ENCODE measurements around the gene AKR1C3.
"Not testable (repeated sequence)": the region's sequence is repeated elsewhere in the genome, so short reads cannot be mapped to it uniquely, and the experiment has no call there.

Gene AKR1C3

DNA sequence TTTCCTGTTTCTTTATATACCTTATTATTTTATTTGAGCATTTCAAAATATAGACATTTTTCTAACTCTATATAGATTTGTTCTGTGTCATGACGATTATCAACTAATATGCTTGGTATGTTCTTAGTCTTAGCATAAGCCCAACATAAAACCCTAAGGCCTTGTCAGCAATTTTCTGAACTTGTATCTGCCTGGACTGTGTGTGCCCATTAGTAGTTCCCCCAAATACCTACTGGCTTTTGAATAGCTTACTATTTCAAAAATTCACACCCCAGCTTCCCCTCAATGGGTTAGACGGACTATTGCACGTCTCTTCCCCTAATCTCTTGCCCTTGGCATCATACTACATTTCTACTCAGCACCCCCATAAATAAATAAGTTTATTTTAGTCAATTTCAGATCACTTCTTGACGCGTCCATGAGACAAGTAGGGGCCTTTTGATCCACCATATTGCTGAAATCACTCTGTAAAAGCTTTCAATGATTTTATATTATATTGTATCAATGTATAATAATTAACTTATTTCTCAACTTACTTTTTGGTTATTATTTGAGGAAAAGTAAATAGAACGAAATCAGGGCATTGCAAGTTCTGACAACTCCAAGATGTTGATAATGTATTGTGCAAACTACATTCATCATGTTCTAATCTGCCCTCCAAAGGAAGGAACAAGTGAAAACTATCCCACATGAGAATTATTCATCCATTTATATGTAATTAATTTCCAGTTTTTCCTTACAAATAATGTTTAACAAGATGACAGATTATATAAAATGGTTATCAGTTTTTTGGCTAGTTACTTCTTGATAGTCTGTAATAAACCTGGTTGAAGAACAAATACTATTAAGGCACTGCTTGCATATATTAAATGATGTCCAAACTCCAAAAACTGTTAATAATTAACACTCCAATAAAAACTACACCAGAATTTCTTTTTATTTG is 1.1 kb upstream of the AKR1C3 start:
- DNase-seq (ENCODE audit: low spot score in 2 of 2) (no peak), ATAC-seq (replicated peaks; ENCODE audit: extremely low read depth, poor library complexity, severe bottlenecking) (no peak)
- H3K36me3 Mint-ChIP-seq (ENCODE audit: insufficient read depth): no peaks in the 10 kb centered on the region
- peaks cover 23% of the 10 kb centered on the region for H3K27me3 Mint-ChIP-seq
- H3K4me3 Mint-ChIP-seq: no peak overlapping the region
- peaks cover 7% of the 10 kb centered on the region for H3K9me3 Mint-ChIP-seq
- H3K27ac Mint-ChIP-seq (ENCODE audit: low read depth): no peak overlapping the region
- no peaks in the 10 kb centered on the region for H3K4me1 Mint-ChIP-seq

DNA sequence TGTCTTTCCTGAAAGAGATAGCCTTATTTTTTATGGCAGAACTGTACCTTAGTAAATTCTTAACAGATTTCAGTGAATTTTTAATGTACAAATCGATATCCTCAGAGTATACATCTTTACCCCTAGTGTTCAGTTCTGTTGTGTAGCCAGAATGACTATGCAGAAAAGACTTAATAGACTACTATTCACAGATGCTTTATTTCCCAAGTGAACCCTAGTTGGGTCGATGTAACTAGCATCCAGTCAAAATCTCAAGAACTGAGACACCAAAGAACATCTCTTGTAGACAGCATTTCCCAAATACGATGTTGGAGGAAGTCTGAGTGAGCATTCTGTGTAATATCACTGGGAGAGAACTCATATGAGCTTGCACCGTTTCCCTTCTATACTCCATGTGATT is 1.5 kb downstream of the AKR1C3 start:
- Mint-ChIP-seq H3K27ac (ENCODE audit: low read depth) (no peak overlapping the region), H3K27me3 (peaks cover 13% of the 10 kb centered on the region), H3K9me3 (peaks cover 4% of the 10 kb centered on the region), H3K4me1 (no peaks in the 10 kb centered on the region), H3K4me3 (no peak overlapping the region), H3K36me3 (ENCODE audit: insufficient read depth) (no peaks in the 10 kb centered on the region)
- no peak for DNase-seq (ENCODE audit: low spot score in 2 of 2)
- no peak for ATAC-seq (replicated peaks; ENCODE audit: extremely low read depth, poor library complexity, severe bottlenecking)

GRCh38 chr10:5096108-5096507 is 1.9 kb downstream of the AKR1C3 start:
- no peaks in the 10 kb centered on the region for H3K9me3 Mint-ChIP-seq
- DNase-seq (ENCODE audit: low spot score in 2 of 2) (no peak), ATAC-seq (replicated peaks; ENCODE audit: extremely low read depth, poor library complexity, severe bottlenecking) (no peak)
- no peaks in the 10 kb centered on the region for H3K36me3 Mint-ChIP-seq (ENCODE audit: insufficient read depth)
- H3K4me1 Mint-ChIP-seq: no peaks in the 10 kb centered on the region
- H3K27me3 Mint-ChIP-seq: peaks cover 13% of the 10 kb centered on the region
- no peak overlapping the region for H3K4me3 Mint-ChIP-seq
- H3K27ac Mint-ChIP-seq (ENCODE audit: low read depth): no peak overlapping the region

DNA sequence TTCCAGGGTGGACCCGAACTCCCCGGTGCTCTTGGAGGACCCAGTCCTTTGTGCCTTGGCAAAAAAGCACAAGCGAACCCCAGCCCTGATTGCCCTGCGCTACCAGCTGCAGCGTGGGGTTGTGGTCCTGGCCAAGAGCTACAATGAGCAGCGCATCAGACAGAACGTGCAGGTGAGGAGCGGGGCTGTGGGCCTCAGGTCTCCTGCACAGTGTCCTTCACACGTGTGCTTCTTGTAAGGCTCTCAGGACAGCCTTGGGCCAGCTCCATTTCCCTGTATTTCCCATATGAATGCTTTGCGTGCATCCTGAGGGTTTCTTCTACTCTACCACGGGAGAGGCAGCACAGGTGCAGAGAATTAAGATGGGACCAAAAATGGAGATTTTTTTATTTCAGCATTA is 8.3 kb downstream of the AKR1C3 start:
- H3K27ac Mint-ChIP-seq (ENCODE audit: low read depth); H3K4me3 Mint-ChIP-seq; H3K9me3 Mint-ChIP-seq; H3K36me3 Mint-ChIP-seq (ENCODE audit: insufficient read depth); H3K4me1 Mint-ChIP-seq; DNase-seq (ENCODE audit: low spot score in 2 of 2); ATAC-seq (replicated peaks; ENCODE audit: extremely low read depth, poor library complexity, severe bottlenecking); H3K27me3 Mint-ChIP-seq: not testable (repeated sequence)

DNA sequence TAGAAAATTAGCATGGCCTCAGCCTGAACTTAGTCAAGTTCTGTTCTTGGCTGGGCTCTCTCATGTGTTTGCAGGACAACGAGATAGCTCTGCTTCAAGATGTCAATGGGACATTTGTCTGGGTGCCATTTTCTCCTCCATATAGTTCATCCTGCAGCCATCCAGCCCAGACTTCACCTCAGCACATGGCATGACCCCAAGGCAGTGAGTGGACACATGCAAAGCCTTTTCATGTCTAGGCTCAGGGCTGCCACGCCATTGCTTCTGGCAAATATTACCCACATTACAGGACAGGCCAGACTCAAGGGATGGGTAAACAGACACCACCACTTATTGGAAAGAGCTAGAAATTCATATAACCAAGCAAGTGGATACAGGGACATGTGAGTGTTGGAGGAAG is 9.3 kb downstream of the AKR1C3 start:
- Mint-ChIP-seq H3K9me3 (no peaks in the 10 kb centered on the region), H3K27me3 (no peaks in the 10 kb centered on the region), H3K36me3 (ENCODE audit: insufficient read depth) (peaks cover 2% of the 10 kb centered on the region), H3K4me3 (no peak overlapping the region), H3K4me1 (no peaks in the 10 kb centered on the region), H3K27ac (ENCODE audit: low read depth) (no peak overlapping the region)
- DNase-seq (ENCODE audit: low spot score in 2 of 2) (no peak), ATAC-seq (replicated peaks; ENCODE audit: extremely low read depth, poor library complexity, severe bottlenecking) (no peak)

DNA sequence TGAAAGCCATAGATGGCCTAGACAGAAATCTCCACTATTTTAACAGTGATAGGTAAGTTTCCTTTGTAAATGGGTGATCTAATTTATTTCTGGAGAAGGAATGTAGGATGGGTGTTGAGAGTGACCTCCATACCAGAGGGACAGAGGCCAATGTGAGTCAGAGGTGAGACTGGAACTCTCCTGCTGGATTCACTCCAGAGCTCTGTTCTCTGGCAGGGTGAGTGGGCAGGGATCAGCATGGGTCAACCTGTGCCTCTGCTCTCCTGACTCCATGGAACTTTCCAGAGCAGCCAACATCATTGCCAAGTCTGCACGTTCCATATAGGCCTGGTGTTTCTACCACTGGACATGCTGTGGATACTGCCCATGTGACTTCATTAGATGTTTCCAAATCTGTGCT is 11.4 kb downstream of the AKR1C3 start:
- H3K4me3 Mint-ChIP-seq: no peak overlapping the region
- no peaks in the 10 kb centered on the region for H3K9me3 Mint-ChIP-seq
- no peak overlapping the region for H3K27ac Mint-ChIP-seq (ENCODE audit: low read depth)
- DNase-seq (ENCODE audit: low spot score in 2 of 2) (no peak), ATAC-seq (replicated peaks; ENCODE audit: extremely low read depth, poor library complexity, severe bottlenecking) (no peak)
- peaks cover 2% of the 10 kb centered on the region for H3K36me3 Mint-ChIP-seq (ENCODE audit: insufficient read depth)
- no peaks in the 10 kb centered on the region for H3K27me3 Mint-ChIP-seq
- H3K4me1 Mint-ChIP-seq: no peaks in the 10 kb centered on the region

DNA sequence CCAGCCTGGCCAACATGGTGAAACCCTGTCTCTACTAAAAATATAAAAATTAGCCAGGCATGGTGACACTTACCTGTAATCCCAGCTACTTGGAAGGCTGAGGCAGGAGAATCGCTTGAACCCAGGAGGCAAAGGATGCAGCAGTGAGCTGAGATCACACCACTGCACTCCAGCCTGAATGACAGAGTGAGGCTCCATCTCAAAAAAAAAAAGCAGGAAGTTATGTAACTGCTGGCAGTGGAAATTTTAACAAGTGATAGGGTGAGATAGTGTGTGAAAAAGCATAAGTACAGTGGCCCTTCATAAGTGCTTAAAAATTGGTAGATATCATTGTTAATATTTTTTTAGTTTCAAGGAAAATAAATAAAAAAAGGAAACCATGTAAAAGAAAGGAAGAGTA is 12.3 kb downstream of the AKR1C3 start:
- Mint-ChIP-seq H3K27ac (ENCODE audit: low read depth) (no peak overlapping the region), H3K27me3 (no peaks in the 10 kb centered on the region), H3K4me3 (no peak overlapping the region), H3K4me1 (no peaks in the 10 kb centered on the region), H3K9me3 (no peaks in the 10 kb centered on the region), H3K36me3 (ENCODE audit: insufficient read depth) (peaks cover 2% of the 10 kb centered on the region)
- DNase-seq (ENCODE audit: low spot score in 2 of 2) (no peak), ATAC-seq (replicated peaks; ENCODE audit: extremely low read depth, poor library complexity, severe bottlenecking) (no peak)

GRCh38 chr10:5107860-5108526 is 13.8 kb downstream of the AKR1C3 start:
- H3K36me3 Mint-ChIP-seq (ENCODE audit: insufficient read depth): peaks cover 2% of the 10 kb centered on the region
- ATAC-seq (replicated peaks; ENCODE audit: extremely low read depth, poor library complexity, severe bottlenecking): no peak
- H3K27me3 Mint-ChIP-seq: no peaks in the 10 kb centered on the region
- H3K4me3 Mint-ChIP-seq: no peak overlapping the region
- H3K4me1 Mint-ChIP-seq: no peaks in the 10 kb centered on the region
- DNase-seq (ENCODE audit: low spot score in 2 of 2): no peak
- H3K27ac Mint-ChIP-seq (ENCODE audit: low read depth): no peak overlapping the region
- no peaks in the 10 kb centered on the region for H3K9me3 Mint-ChIP-seq

GRCh38 chr10:5108658-5109416 is 14.6 kb downstream of the AKR1C3 start:
- Mint-ChIP-seq H3K4me3 (no peak overlapping the region), H3K36me3 (ENCODE audit: insufficient read depth) (no peaks in the 10 kb centered on the region), H3K9me3 (no peaks in the 10 kb centered on the region), H3K4me1 (no peaks in the 10 kb centered on the region), H3K27me3 (no peaks in the 10 kb centered on the region), H3K27ac (ENCODE audit: low read depth) (no peak overlapping the region)
- DNase-seq (ENCODE audit: low spot score in 2 of 2): no peak
- no peak for ATAC-seq (replicated peaks; ENCODE audit: extremely low read depth, poor library complexity, severe bottlenecking)

DNA sequence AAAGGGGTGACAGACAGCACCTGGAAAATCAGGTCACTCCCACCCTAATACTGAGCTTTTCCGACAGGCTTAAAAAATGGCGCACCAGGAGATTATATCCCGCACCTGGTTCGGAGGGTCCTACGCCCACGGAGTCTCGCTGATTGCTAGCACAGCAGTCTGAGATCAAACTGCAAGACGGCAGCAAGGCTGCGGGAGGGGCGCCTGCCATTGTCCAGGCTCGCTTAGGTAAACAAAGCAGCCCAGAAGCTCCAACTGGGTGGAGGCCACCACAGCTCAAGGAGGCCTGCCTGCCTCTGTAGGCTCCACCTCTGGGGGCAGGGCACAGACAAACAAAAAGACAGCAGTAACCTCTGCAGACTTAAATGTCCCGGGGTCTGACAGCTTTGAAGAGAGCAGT is 15.6 kb downstream of the AKR1C3 start:
- H3K9me3 Mint-ChIP-seq; H3K27me3 Mint-ChIP-seq; H3K36me3 Mint-ChIP-seq (ENCODE audit: insufficient read depth); H3K4me3 Mint-ChIP-seq; DNase-seq (ENCODE audit: low spot score in 2 of 2); ATAC-seq (replicated peaks; ENCODE audit: extremely low read depth, poor library complexity, severe bottlenecking); H3K27ac Mint-ChIP-seq (ENCODE audit: low read depth); H3K4me1 Mint-ChIP-seq: not testable (repeated sequence)

DNA sequence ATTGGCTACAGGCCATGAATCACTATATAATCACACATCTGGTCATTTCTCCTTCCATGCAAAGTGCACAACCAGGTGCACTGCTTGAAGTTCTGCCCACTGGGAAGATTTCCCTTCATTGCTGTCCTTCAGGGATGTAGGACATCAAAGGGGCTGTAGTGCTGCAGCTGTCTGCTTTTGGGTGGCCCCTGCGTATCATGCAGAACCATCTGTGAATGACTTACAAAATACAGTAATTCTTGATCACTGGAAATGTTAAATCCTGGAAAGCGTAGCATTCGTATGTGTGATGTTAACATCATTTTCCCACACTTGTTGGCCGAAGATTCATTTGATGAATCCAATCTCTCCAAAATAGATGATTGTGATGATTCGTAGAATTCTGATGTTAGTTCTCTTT is 22.4 kb downstream of the AKR1C3 start:
- H3K4me1 Mint-ChIP-seq: no peaks in the 10 kb centered on the region
- H3K36me3 Mint-ChIP-seq (ENCODE audit: insufficient read depth): no peaks in the 10 kb centered on the region
- no peak for DNase-seq (ENCODE audit: low spot score in 2 of 2)
- no peak overlapping the region for H3K4me3 Mint-ChIP-seq
- no peak for ATAC-seq (replicated peaks; ENCODE audit: extremely low read depth, poor library complexity, severe bottlenecking)
- no peaks in the 10 kb centered on the region for H3K27me3 Mint-ChIP-seq
- no peak overlapping the region for H3K27ac Mint-ChIP-seq (ENCODE audit: low read depth)
- H3K9me3 Mint-ChIP-seq: peaks cover 4% of the 10 kb centered on the region

DNA sequence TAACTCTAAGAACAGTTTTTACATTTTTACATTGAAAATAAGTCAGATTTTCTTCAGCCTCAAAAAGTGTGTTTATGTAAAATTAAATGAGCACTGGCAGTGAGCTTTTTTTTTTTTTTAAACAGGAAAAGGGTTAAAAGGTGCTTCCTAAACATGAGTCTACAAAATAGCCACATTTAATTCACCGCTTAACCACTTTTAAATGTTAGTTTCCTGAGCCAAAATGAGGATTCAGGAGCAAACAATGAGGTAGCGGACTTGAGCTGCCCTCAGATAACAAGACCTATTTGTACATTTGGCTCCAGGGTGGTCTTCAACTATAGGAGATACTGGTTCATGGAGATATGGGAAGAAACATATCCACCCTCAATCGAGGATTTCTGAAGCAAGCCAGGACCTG is 22.8 kb downstream of the AKR1C3 start:
- ATAC-seq (replicated peaks; ENCODE audit: extremely low read depth, poor library complexity, severe bottlenecking): no peak
- Mint-ChIP-seq H3K4me3 (no peak overlapping the region), H3K27ac (ENCODE audit: low read depth) (no peak overlapping the region), H3K4me1 (no peaks in the 10 kb centered on the region), H3K36me3 (ENCODE audit: insufficient read depth) (no peaks in the 10 kb centered on the region), H3K9me3 (peaks cover 4% of the 10 kb centered on the region), H3K27me3 (no peaks in the 10 kb centered on the region)
- no peak for DNase-seq (ENCODE audit: low spot score in 2 of 2)

All from central memory CD8-positive, alpha-beta T cell (primary cell).